ENCODE data around the gene KIF23.
"Not testable (repeated sequence)": the region's sequence is repeated elsewhere in the genome, so short reads cannot be mapped to it uniquely, and the experiment has no call there.

KIF23 gene

GRCh38 chr15:69413822-69414700, at the start of gene KIF23:
TSS of gene KIF23 (plus strand) at chr15:69414349. CDS start at chr15:69414466, 117 bp downstream.
- peak; percentile 98 for ATAC-seq

DNA sequence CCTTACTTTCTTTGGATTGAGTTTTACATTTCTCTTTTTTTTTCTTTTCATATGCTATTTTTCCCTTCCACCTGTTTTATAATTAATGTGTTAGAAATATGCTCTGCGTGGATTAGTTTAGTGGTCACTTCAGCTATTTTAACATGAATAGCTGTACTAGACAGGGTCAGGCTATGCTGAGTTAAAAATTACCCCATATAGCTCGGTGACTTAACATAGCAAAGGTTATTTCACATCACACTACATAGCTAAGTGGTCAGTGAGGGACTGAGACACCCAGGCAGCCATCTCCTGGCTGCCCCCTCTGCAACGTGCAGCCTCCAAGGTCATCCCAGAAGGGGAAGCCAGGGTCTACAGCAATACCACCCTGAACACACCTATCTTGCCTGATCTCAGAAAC, 46.9 kb upstream of the KIF23 start:
- no peak for ATAC-seq

DNA sequence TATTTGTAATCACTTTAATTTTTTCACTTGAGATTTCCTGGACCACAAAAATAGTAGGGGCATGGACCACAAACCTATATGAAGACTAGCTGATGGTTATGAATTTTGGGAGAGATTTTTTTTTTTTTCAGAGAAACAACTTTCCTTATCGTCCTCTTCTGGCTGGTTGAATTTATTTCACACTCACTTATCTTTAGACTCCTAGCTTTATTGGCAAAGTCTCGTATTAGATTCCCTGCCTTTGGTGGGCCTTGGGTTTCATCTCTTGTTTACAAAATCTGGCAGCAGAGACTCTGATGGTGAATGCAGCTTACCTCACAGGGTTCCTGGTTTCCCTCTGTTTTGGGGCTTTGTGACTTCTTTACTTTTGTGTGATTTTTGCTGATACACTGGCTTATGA, 44.5 kb upstream of the KIF23 start:
- no peak for ATAC-seq

DNA sequence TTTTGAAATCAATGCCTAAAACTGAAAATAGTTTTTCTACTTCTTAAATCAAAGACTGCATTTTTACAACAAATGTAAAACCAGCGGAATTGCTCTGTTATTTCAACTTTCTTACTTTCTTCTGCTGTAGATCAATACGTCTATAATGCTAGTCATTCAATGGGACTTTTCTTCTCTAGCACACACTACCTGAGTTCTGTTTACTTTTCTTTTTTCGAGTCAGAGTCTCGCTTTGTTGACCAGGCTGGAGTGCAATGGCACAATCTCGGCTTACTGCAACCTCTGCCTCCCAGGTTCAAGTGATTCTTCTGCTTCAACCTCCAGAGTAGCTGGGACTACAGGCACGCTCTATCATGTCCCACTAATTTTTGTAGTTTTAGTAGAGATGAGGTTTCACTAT, 40.7 kb upstream of the KIF23 start:
- ATAC-seq, result no peak

GRCh38 chr15:69375151-69375790, 38.9 kb upstream of the KIF23 start:
- ATAC-seq, result no peak

- no peak for ATAC-seq
These were observed 36.8 kb upstream of the KIF23 start for GRCh38 chr15:69377216-69377970.

GRCh38 chr15:69380100-69380725, 33.9 kb upstream of the KIF23 start:
- no peak for ATAC-seq

- ATAC-seq, result no peak
These were observed 33.4 kb upstream of the KIF23 start for GRCh38 chr15:69380726-69381105.

GRCh38 chr15:69382176-69382575, 32.0 kb upstream of the KIF23 start:
- ATAC-seq, result not testable (repeated sequence)

DNA sequence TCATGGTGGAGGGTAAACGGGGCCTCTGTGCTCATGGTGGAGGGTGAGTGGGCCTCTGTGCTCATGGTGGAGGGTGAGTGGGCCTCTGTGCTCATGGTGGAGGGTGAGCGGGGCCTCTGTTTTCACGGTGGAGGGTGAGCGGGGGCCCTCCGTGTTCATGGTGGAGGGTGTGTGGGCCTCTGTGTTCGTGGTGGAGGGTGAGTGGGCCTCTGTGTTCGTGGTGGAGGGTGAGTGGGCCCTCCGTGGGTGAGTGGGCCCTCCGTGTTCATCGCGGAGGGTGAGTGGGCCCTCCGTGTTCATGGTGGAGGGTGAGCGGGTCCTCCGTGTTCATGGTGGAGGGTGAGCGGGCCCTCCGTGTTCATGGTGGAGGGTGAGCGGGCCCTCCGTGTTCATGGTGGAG, 30.1 kb upstream of the KIF23 start:
- not testable (repeated sequence) for ATAC-seq

DNA sequence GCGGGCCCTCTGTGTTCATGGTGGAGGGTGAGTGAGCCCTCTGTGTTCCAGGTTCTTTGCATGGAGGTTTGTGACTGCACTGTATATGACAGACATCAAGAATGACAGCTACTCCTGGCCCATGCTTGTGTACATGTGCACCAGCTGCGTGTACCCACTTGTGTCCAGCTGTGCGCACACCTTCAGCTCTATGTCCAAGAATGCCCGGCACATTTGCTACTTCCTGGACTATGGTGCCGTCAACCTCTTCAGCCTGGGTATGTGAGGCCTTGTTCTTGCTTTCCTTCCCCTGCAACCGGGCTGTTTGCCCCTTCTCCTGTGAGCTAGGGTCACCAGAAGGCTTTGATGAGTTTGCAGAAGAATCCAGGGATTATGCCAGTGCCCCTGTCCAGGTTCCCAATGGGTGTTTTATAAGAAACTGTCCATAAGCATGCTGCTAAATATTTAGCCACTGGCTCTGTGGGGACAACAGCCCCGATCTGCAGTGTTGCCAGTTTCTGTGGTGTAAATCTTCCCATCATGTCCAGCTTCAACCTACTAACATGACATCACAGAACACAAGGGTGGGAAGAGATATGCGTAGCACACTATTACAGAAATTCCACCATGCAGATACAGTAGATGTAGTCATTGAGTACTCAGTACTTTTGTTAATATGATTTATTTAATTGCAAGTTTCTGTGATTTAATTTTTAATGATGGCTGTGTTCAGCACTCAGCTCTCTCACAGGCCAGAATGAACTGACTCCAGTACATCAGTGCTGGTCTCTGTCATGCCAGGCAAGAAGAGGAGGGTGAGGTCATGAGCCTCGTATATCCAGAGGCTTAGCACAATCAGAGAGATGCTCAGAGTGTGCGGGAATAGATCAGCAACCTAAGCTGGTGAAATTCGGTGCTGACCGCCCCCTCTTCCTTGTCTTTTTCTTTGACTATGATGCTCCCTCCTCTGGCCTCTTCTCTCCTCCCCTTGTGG, 29.2 kb upstream of the KIF23 start:
- ATAC-seq, result no peak

- no peak for ATAC-seq
These were observed 28.3 kb upstream of the KIF23 start for GRCh38 chr15:69385831-69386230.

DNA sequence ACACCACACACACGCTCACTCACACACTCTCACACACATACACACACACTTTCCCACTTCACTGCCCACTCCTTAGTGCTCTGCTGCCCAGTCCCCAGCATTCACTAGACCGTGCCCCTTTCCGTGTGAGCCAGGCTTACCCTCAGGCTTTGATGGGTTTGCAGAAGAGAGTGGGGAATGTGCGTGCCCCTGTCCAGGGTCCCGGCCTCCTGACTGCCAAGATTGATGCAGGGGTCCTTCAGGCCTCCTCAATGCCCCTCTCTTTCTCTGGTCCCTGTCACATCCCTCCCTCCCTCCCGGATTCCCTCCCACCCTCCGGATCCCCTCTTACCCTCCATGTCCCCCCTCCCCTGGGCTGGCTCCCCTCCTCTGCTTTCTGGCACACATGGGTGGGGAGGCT, 27.9 kb upstream of the KIF23 start:
- ATAC-seq, result no peak

DNA sequence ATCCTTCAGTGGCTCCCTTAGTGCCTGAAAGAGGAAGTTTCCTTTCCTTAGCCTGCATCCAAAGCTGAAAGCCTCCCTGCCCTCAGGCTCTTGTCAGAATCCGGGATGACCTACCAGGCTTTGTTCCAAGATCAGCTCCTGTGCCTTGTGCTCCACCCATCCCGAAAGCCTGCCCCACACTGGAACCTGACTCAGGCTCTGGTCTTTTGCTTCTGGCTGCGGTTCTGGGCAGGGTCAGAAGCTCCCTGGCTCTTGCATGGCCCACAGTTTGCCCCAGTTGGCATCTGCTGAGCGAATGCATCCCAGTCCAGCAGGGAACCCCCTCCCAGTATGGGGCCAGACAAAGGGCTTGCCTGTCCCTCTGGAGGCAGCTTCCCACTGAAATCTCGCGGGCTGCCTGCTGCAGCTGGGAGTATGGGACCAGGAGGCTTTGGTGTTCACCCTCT, 25.9 kb upstream of the KIF23 start:
- ATAC-seq, result no peak

- ATAC-seq, result no peak
These were observed 24.7 kb upstream of the KIF23 start for GRCh38 chr15:69389426-69389825.

- ATAC-seq, result no peak
These were observed 23.6 kb upstream of the KIF23 start for GRCh38 chr15:69390575-69390974.

- no peak for ATAC-seq
These were observed 22.9 kb upstream of the KIF23 start for GRCh38 chr15:69391046-69391757.

- ATAC-seq, result no peak
These were observed 21.8 kb upstream of the KIF23 start for GRCh38 chr15:69392352-69392751.

- ATAC-seq, result no peak
These were observed 20.2 kb upstream of the KIF23 start for GRCh38 chr15:69393831-69394491.

- peak; percentile 93 to 95 for ATAC-seq
These were observed 19.4 kb upstream of the KIF23 start for GRCh38 chr15:69394556-69395282.

All from activated CD4-positive, CD25-positive, alpha-beta regulatory T cell treated with anti-CD3 and anti-CD28 coated beads, Interleukin-2, amount 50 U/mL, for 24 hours (primary cell).